Measurements from ENCODE around the gene ELAPOR2.

DNA sequence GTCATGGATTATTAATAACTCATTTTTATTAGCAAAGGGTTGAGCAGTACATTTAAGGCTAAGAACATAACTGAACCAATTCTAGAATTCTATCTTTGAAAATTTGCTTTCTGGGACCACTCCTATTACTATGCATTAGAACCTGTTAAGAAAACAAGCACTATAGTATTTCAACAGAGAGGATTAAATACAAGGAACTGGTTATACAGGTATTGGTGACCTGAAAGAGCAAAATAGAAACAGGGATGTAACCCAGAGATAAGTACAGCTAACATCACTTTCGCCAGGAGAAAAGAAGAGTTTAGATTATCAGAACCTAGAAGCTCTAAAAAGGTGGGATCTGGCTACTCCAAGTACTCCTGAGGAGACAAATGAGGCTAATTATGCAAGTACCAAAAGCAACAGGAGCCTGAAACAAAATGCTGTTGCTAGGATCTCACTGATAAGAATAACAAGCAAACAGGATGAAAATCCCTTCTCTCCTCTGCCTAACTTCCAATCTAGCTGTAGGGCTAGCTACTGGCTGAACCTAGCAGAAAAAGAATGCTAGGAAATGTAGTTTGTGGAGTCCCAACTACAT is 32.1 kb upstream of the ELAPOR2 start:
- TF ChIP-seq, protein P1, sequence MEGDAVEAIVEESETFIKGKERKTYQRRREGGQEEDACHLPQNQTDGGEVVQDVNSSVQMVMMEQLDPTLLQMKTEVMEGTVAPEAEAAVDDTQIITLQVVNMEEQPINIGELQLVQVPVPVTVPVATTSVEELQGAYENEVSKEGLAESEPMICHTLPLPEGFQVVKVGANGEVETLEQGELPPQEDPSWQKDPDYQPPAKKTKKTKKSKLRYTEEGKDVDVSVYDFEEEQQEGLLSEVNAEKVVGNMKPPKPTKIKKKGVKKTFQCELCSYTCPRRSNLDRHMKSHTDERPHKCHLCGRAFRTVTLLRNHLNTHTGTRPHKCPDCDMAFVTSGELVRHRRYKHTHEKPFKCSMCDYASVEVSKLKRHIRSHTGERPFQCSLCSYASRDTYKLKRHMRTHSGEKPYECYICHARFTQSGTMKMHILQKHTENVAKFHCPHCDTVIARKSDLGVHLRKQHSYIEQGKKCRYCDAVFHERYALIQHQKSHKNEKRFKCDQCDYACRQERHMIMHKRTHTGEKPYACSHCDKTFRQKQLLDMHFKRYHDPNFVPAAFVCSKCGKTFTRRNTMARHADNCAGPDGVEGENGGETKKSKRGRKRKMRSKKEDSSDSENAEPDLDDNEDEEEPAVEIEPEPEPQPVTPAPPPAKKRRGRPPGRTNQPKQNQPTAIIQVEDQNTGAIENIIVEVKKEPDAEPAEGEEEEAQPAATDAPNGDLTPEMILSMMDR (conservative IDR thresholded peaks at IDR 0.05; ENCODE audit: low read length): no peak
- no peak for TF ChIP-seq EZH2phosphoT487 (IDR thresholded peaks at IDR 0.05; ENCODE audit: borderline replicate concordance)

All from Loucy (cell line).